Measurements from ENCODE around the gene PRAMEF14. TPM values are rescaled to one million over a fixed set of nuclear protein-coding genes. Genes with fewer than 3 reads are reported as not detected.
"Not testable (repeated sequence)": the region's sequence is repeated elsewhere in the genome, so short reads cannot be mapped to it uniquely, and the experiment has no call there.

PRAMEF14 gene
- total RNA-seq = not detected in 2 replicates

- DNase-seq (ENCODE audit: low read depth) = not testable (repeated sequence)
Measured at GRCh38 chr1:13347034-13347433, at the start of gene PRAMEF14. Gene PRAMEF14, minus strand, starts transcription at chr1:13347134. Its CDS starts 1,820 bp downstream, at chr1:13345314.

DNA sequence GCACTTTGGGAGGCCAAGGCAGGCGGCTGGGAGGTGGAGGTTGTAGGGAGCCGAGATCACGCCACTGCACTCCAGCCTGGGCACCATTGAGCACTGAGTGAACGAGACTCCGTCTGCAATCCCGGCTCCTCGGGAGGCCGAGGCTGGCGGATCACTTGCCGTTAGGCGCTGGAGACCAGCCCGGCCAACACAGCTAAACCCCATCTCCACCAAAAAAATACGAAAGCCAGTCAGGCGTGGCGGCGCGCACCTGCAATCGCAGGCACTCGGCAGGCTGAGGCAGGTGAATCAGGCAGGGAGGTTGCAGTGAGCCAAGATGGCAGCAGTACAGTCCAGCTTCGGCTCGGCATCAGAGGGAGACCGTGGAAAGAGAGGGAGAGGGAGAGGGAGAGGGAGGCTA is 48.4 kb upstream of the PRAMEF14 start:
- DNase-seq (ENCODE audit: low read depth) = not testable (repeated sequence)

DNA sequence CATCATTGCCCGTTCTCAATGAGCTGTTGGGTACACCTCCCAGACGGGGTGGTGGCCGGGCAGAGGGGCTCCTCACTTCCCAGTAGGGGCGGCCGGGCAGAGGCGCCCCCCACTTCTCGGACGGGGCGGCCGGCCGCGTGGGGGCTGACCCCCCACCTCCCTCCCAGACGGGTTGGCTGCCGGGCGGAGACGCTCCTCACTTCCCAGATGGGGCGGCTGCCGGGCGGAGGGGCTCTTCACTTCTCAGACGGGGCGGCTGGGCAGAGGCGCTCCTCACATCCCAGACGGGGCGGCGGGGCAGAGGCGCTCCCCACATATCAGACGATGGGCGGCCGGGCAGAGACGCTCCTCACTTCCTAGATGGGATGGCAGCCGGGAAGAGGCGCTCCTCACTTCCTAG is 47.8 kb upstream of the PRAMEF14 start:
- not testable (repeated sequence) for DNase-seq (ENCODE audit: low read depth)

DNA sequence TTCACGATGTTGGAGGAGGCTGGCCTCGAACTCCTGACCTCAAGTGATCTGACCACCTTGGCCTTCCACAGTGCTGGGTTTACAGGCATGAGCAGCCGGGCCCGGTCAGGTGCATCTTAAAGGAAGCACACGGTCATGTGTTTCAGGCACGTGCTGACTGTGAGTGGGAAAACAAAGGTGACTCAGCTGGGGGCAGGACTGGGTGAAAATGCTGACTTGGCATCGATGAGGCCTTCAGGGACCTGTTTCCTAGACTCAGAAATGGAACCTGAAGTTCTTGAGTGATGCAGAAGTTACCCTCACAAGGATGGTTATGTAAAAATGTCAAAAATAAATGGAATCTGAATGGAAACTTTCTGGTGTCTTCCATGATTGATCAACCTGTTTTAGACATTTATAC is 46.1 kb upstream of the PRAMEF14 start:
- not testable (repeated sequence) for DNase-seq (ENCODE audit: low read depth)

DNA sequence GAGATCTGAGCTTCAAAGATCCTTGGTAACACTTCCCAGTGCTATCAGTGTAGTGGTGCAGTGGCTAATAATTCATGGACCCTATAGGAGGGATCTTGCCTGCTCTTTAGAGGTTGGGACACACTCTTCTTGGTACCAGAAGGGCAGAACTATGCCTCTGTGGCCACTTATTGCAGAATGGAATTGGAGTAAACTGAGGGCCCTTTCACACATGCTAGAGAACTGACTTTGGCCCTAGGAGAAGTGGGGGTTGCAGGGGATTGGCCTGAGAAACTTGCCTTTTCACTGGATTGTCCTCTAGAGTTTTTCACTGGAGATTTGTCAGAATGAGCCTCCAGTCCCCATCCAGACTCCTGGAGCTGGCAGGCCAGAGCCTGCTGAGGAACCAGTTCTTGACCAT is 42.4 kb upstream of the PRAMEF14 start, which contains the start of gene PRAMEF17:
PRAMEF17 (plus strand) TSS at position 301 of the 400 bp plus-strand sequence; CDS start at position 327, 26 bp downstream.
- DNase-seq (ENCODE audit: low read depth) = not testable (repeated sequence)

DNA sequence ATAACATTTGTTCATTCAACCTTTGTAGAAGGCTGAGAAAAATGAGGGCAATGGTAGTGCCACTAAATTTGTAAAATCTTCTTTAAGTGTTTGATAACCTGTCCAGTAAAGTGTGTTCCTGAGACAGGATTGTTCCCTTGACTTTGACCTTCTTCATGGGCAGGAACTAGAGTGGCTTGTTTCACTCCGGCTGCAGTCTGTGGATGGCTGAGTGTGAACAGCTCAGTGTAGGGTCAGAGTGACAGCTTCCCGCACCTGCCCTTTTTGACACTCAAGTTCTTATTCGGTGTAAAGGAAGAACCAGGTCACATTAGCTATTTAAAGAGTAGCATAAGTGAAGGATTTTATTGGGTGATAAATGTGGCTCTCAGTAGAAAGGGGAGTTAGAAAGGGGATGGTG is 33.4 kb upstream of the PRAMEF14 start:
- DNase-seq (ENCODE audit: low read depth) = not testable (repeated sequence)

GRCh38 chr1:13378983-13379382 is 32.0 kb upstream of the PRAMEF14 start:
- not testable (repeated sequence) for DNase-seq (ENCODE audit: low read depth)

- DNase-seq (ENCODE audit: low read depth) = not testable (repeated sequence)
Measured at GRCh38 chr1:13368544-13368943, 21.6 kb upstream of the PRAMEF14 start.

DNA sequence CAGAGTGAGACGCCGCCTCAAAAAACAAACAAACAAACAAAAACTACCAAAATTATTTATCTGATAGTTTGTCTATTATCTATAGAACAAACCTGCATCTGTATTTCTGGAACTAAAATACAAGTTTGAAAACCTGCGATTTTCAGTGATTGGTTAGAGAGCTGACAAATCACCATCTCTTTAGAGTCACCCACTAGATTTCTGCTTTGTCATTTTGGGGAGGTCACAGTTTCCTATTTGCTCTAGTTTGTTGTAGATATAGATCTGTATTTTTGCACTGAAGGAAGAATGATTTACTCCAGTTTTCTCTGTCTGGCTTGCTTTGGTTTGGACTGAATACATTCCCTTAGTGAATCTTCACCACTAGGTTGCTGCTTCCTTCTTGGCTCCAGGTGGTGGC is 19.6 kb upstream of the PRAMEF14 start:
- DNase-seq (ENCODE audit: low read depth) = not testable (repeated sequence)

- DNase-seq (ENCODE audit: low read depth) = not testable (repeated sequence)
Measured at GRCh38 chr1:13364928-13365327, 18.0 kb upstream of the PRAMEF14 start.

GRCh38 chr1:13362364-13362763 is 15.4 kb upstream of the PRAMEF14 start:
- not testable (repeated sequence) for DNase-seq (ENCODE audit: low read depth)

- peak; percentile 26 for DNase-seq (ENCODE audit: low read depth)
Measured at GRCh38 chr1:13356774-13357173, 9.8 kb upstream of the PRAMEF14 start.

DNA sequence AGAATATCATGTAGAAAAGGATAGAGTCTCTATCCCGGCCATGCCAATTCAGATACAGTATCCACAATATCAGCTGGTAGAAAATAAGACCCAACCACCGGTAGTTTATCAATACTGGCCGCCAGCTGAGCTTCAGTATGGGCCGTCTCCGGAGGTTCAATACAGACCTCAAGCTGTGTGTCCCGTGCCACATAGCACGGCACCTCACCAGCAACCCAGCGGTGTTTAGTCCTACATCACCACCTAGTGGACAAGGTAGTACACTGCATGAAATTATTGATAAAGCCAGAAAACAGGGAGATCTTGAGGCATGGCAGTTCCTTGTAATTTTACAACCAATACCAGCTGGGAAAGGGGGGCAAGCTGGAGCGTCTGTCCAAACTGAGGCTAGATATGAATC is 7.5 kb upstream of the PRAMEF14 start:
- DNase-seq (ENCODE audit: low read depth) = not testable (repeated sequence)

GRCh38 chr1:13353476-13353875 is 6.5 kb upstream of the PRAMEF14 start:
- not testable (repeated sequence) for DNase-seq (ENCODE audit: low read depth)

DNA sequence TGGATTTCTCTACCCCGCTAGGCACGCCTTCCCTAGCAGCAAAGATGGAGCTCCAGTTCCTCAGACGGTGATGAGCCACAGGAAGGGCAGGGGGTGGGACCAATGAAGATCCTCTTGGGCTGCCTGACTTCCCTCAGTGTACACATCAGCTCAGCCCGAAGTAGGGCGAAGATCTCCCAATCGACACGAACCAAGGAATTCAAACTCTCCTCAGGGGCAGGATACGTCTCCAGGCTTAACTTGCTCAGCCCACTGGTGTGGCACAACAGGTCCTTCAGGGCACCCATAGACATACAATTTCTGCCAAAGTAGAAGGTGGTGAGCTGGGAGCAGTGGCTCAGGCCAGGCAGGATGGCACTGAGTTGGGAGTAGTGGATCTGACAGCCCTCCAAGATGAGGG is 4.4 kb downstream of the PRAMEF14 start:
- DNase-seq (ENCODE audit: low read depth) = not testable (repeated sequence)

- DNase-seq (ENCODE audit: low read depth) = not testable (repeated sequence)
Measured at GRCh38 chr1:13315281-13315680, 31.7 kb downstream of the PRAMEF14 start, which contains the start of gene PRAMEF15. Gene PRAMEF15, plus strand, starts transcription at chr1:13315581. Its CDS starts 2,827 bp downstream, at chr1:13318408.

DNA sequence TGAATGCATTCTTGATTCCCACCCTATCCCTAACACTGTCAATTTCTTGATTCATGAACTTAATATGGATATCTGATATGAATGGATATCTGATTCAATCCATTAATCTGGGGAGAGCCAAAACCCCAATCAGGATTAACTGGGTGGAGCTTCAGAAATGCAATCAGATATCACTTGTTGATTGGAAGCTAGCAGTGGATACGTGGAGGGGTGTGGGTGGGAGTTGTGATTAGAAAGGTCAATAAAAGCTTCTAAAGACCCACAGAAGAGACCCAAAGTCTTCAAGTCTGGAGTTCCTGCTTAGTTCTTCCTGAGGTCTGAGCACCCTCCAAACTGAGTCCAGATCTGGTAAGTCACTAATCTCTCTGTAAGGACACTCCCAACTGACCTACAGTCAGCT is 43.7 kb downstream of the PRAMEF14 start, which contains the start of gene PRAMEF33:
PRAMEF33 (plus strand) TSS at position 301 of the 400 bp plus-strand sequence. CDS start 2,416 bp downstream, outside the sequence.
- not testable (repeated sequence) for DNase-seq (ENCODE audit: low read depth)

- not testable (repeated sequence) for DNase-seq (ENCODE audit: low read depth)
Measured at GRCh38 chr1:13302197-13302596, 44.7 kb downstream of the PRAMEF14 start.

- not testable (repeated sequence) for DNase-seq (ENCODE audit: low read depth)
Measured at GRCh38 chr1:13298699-13299098, 48.2 kb downstream of the PRAMEF14 start.

GRCh38 chr1:13297216-13297931 is 49.6 kb downstream of the PRAMEF14 start:
- not testable (repeated sequence) for DNase-seq (ENCODE audit: low read depth)
